GM23248 (cell line): Measurements from ENCODE around the gene PCCA. TPM values are rescaled to one million over a fixed set of nuclear protein-coding genes. Genes with fewer than 3 reads are reported as not detected.

Experiments
- DNase-seq: peaks from one replicate; pipeline ENCODE4 v3.0.0-alpha.2; 2015
- H2AFZ ChIP-seq: fragments of 200-600 bp; sonication (generic); 2 replicates; pipeline ENCODE4 v1.6.1; 2016; ENCODE audit warnings: antibody characterized with exemption
- H3F3A ChIP-seq: fragments of 200-600 bp; sonication (generic); 2 replicates; pipeline ENCODE4 v1.6.1; 2016; ENCODE audit warnings: mild to moderate bottlenecking, antibody characterized with exemption, mixed run types; ENCODE audit not compliant: insufficient read depth
- H3K27ac ChIP-seq: fragments of 200-600 bp; sonication (generic); 2 replicates; pipeline ENCODE4 v1.5.1; 2016; ENCODE audit warnings: mild to moderate bottlenecking
- H3K27me3 ChIP-seq: fragments of 200-600 bp; sonication (generic); replicated peaks from 2 replicates; pipeline ENCODE4 v1.6.1; 2016; ENCODE audit warnings: mild to moderate bottlenecking; ENCODE audit not compliant: insufficient read depth
- H3K36me3 ChIP-seq: fragments of 200-600 bp; sonication (generic); 2 replicates; pipeline ENCODE4 v1.6.1; 2016; ENCODE audit warnings: low read depth, mild to moderate bottlenecking
- H3K4me1 ChIP-seq: fragments of 200-600 bp; sonication (generic); 2 replicates; pipeline ENCODE4 v1.6.1; 2016; ENCODE audit warnings: mild to moderate bottlenecking; ENCODE audit not compliant: insufficient read depth
- H3K4me2 ChIP-seq: fragments of 200-600 bp; sonication (generic); one replicate; pipeline ENCODE4 v1.6.1; 2016; ENCODE audit warnings: mild to moderate bottlenecking; ENCODE audit not compliant: unreplicated experiment
- H3K4me3 ChIP-seq: fragments of 200-600 bp; sonication (generic); 2 replicates; pipeline ENCODE4 v1.5.1; 2016; ENCODE audit warnings: mild to moderate bottlenecking
- H3K79me2 ChIP-seq: fragments of 200-600 bp; sonication (generic); 2 replicates; pipeline ENCODE4 v1.6.1; 2016; ENCODE audit warnings: mild to moderate bottlenecking; ENCODE audit not compliant: insufficient read depth
- H3K9ac ChIP-seq: fragments of 200-600 bp; sonication (generic); 2 replicates; pipeline ENCODE4 v1.6.1; 2016; ENCODE audit warnings: mild to moderate bottlenecking
- H3K9me2 ChIP-seq: fragments of 200-600 bp; sonication (generic); 2 replicates; pipeline ENCODE4 v1.6.1; 2016; ENCODE audit warnings: mixed run types, mild to moderate bottlenecking, moderate library complexity; ENCODE audit not compliant: insufficient read depth
- H3K9me3 ChIP-seq: fragments of 200-600 bp; sonication (generic); one replicate; pipeline ENCODE4 v1.6.1; 2017; ENCODE audit warnings: low read depth
- H4K20me1 ChIP-seq: fragments of 200-600 bp; sonication (generic); 2 replicates; pipeline ENCODE4 v1.6.0; 2016; ENCODE audit not compliant: insufficient read depth
- EZH2 ChIP-seq: fragments of 200-600 bp; sonication (generic); IDR thresholded peaks from 2 replicates; pipeline ENCODE4 v1.6.1; 2018; ENCODE audit warnings: antibody characterized with exemption, mild to moderate bottlenecking; ENCODE audit not compliant: insufficient read depth, poor library complexity, severe bottlenecking
- EZH2phosphoT487 ChIP-seq: fragments of 200-600 bp; sonication (generic); IDR thresholded peaks from 2 replicates; pipeline ENCODE4 v1.6.1; 2018; ENCODE audit warnings: antibody characterized with exemption, moderate library complexity, mild to moderate bottlenecking, low read depth; ENCODE audit not compliant: insufficient read depth
- WGBS, 2 experiments: methylation state at CpG; one replicate each; pipeline ENCODE4 v1.1.6; 2015 to 2017; ENCODE audit warnings: low lambda C conversion rate in 2 of 2, low coverage in 1 of 2; ENCODE audit errors: missing lambda C conversion rate in 2 of 2; 5-methylcytosine and 5-hydroxymethylcytosine counted together
- in situ Hi-C: fragments of 300-500 bp; cut with MboI; formaldehyde crosslinking; loops from 2 replicates; pipeline ENCODE4 v1.15.0; 2020
- polyA plus RNA-seq: library from polyadenylated mRNA; unstranded; fragments of >200 nt; fragmentation: Nextera tagmentation; extraction: Ambion mirVana; gene quantifications from 2 replicates; pipeline ENCODE4 v1.2.1, GENCODE V29; 2016
- total RNA-seq: library from RNA; depleted of rRNA; stranded (reverse); fragments of >200 nt; shearing (Covaris generic); gene quantifications from 2 replicates; pipeline ENCODE4 v1.2.3, GENCODE V29; 2014

The PCCA gene
- total and polyA plus RNA-seq, 2 experiments from 2014 or later, result 9.1 to 9.6 TPM

- Histone ChIP-seq H3K27me3 (no peaks in the 10 kb centered on the region), H3F3A (peaks cover 24% of the 10 kb centered on the region), H2AFZ (no peak overlapping the region), H3K27ac (no peak overlapping the region), H3K79me2 (no peaks in the 10 kb centered on the region), H3K36me3 (no peaks in the 10 kb centered on the region), H3K4me3 (no peak overlapping the region), H4K20me1 (no peaks in the 10 kb centered on the region), H3K4me2 (no peak overlapping the region), H3K9ac (no peak overlapping the region), H3K4me1 (peaks cover 19% of the 10 kb centered on the region), H3K9me2 (no peaks in the 10 kb centered on the region), H3K9me3 (no peaks in the 10 kb centered on the region)
- 98 to 100% methylated on average over 3 of the region's 3 CpGs for WGBS, 2 experiments
- DNase-seq, result no peak
- in situ Hi-C loops, result loop anchor here (10.0 to 25.0 kb wide), 3 partner anchors 282 to 576 kb away; no protein-coding TSS in a partner anchor
- TF ChIP-seq EZH2, result no peak
Observed at GRCh38 chr13:100230769-100231149, 141.9 kb downstream of the PCCA start.

DNA sequence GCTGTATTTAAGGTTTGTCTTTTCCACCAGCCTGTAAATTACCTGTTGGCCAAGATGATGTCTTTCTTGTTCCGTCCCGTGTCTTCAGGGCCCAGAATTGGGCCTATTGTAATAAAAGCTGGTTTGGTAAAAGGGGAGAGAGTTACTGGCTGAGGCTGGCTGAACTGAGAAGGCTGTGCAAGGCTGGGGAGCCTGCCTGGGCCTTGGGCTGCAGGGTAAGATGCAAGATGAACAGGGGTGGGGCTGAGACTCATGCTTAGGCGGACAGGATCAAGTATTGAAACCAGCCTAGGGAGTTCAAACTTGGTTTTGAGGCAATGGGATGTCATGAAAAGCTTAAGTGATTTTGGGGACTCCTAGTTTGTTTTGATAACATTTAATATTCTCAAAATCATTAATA, 142.3 kb downstream of the PCCA start:
- no peak for TF ChIP-seq EZH2
- TF ChIP-seq EZH2phosphoT487, result no peak
- 93 to 100% methylated on average over 3 of the region's 3 CpGs for WGBS, 2 experiments
- Histone ChIP-seq H3K36me3 (no peaks in the 10 kb centered on the region), H3K9me2 (no peaks in the 10 kb centered on the region), H3K27ac (no peak overlapping the region), H2AFZ (no peak overlapping the region), H3K79me2 (no peaks in the 10 kb centered on the region), H3K4me1 (peaks cover 22% of the 10 kb centered on the region), H3F3A (peaks cover 28% of the 10 kb centered on the region), H3K9ac (no peak overlapping the region), H3K4me2 (no peak overlapping the region), H3K4me3 (no peak overlapping the region), H4K20me1 (no peaks in the 10 kb centered on the region), H3K9me3 (no peaks in the 10 kb centered on the region), H3K27me3 (no peaks in the 10 kb centered on the region)
- DNase-seq, result no peak
- in situ Hi-C loops, result loop anchor here (10.0 to 25.0 kb wide), 3 partner anchors 281 to 576 kb away; no protein-coding TSS in a partner anchor

DNA sequence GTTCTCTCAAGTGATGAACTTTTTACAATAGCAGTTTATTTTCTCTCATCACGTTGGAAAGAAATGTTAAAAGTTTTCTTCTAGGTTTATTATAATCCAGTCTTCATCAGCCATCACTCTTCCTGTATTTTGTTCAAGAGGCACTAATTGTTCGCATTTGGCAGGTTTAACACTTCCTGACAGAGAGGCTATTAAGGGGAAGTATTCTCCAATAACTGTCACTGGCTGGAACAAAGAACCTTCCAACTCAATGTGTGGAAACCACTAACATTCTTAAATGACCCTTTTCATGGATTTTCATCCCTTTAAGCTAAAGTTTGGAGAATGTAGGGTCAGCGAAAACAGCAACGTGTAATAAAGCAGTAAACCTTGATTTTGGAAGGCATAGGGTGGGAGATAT, 145.1 kb downstream of the PCCA start:
- Histone ChIP-seq H3K4me3 (peak overlapping the region; percentile 58; the same call in 1 of the 2 replicates), H3K9me2 (no peaks in the 10 kb centered on the region), H3K27ac (no peak overlapping the region), H2AFZ (no peak overlapping the region), H4K20me1 (no peaks in the 10 kb centered on the region), H3K9me3 (no peaks in the 10 kb centered on the region), H3K27me3 (no peaks in the 10 kb centered on the region), H3K9ac (no peak overlapping the region), H3K36me3 (no peaks in the 10 kb centered on the region), H3K4me1 (peaks cover 22% of the 10 kb centered on the region), H3K79me2 (no peaks in the 10 kb centered on the region), H3K4me2 (no peak overlapping the region), H3F3A (peaks cover 29% of the 10 kb centered on the region)
- 96 to 99% methylated on average over 4 of the region's 4 CpGs for WGBS, 2 experiments
- no peak for TF ChIP-seq EZH2
- no peak for TF ChIP-seq EZH2phosphoT487
- in situ Hi-C loops, result loop anchor here (10.0 to 25.0 kb wide), 3 partner anchors 278 to 579 kb away; no protein-coding TSS in a partner anchor
- DNase-seq, result no peak

- DNase-seq, result peak; percentile 56
- H3K27ac ChIP-seq, result peak overlapping the region; percentile 63
- WGBS, 2 experiments, result 12 to 31% methylated on average over 4 of the region's 4 CpGs
Observed at GRCh38 chr13:100234524-100235136, 145.7 kb downstream of the PCCA start.

More at GRCh38 chr13:100234524-100235136, 145.7 kb downstream of the PCCA start:
- H3K9me2 ChIP-seq, result no peaks in the 10 kb centered on the region
- in situ Hi-C loops, result loop anchor here (10.0 to 25.0 kb wide), 3 partner anchors 278 to 580 kb away; no protein-coding TSS in a partner anchor
- H4K20me1 ChIP-seq, result no peaks in the 10 kb centered on the region
- H2AFZ ChIP-seq, result peak overlapping the region; percentile 10; the same call in 1 of the 2 replicates
- TF ChIP-seq EZH2 (no peak), EZH2phosphoT487 (no peak)
- no peaks in the 10 kb centered on the region for H3K27me3 ChIP-seq
- no peaks in the 10 kb centered on the region for H3K9me3 ChIP-seq
- H3F3A ChIP-seq, result peaks cover 29% of the 10 kb centered on the region
- no peaks in the 10 kb centered on the region for H3K79me2 ChIP-seq
- peak overlapping the region; percentile 46 for H3K9ac ChIP-seq
- peak overlapping the region; percentile 75 for H3K4me2 ChIP-seq
- peak overlapping the region; percentile 58 for H3K4me3 ChIP-seq
- peaks cover 22% of the 10 kb centered on the region for H3K4me1 ChIP-seq
- H3K36me3 ChIP-seq, result no peaks in the 10 kb centered on the region
